NCI-H1105 (cell line): Measurements from ENCODE around the gene DGKH.
"Not testable (repeated sequence)": the region's sequence is repeated elsewhere in the genome, so short reads cannot be mapped to it uniquely, and the experiment has no call there.

Source experiments
- DNase-seq: peaks from one replicate; lab custom pipeline; 2025; lab: John Stamatoyannopoulos, UW

Gene DGKH

GRCh38 chr13:42225051-42225450 lies 176.6 kb downstream of the DGKH start:
- no peak for DNase-seq

GRCh38 chr13:42226759-42227158 lies 178.3 kb downstream of the DGKH start:
- DNase-seq: not testable (repeated sequence)

- DNase-seq: no peak
These were observed 180.1 kb downstream of the DGKH start for GRCh38 chr13:42228527-42228926.

- DNase-seq: no peak
These were observed 180.8 kb downstream of the DGKH start for GRCh38 chr13:42229287-42229686.

GRCh38 chr13:42232671-42233070 lies 184.2 kb downstream of the DGKH start:
- no peak for DNase-seq

GRCh38 chr13:42233726-42234125 lies 185.3 kb downstream of the DGKH start:
- no peak for DNase-seq

- DNase-seq: no peak
These were observed 190.7 kb downstream of the DGKH start for GRCh38 chr13:42239161-42239560.

- DNase-seq: no peak
These were observed 191.2 kb downstream of the DGKH start for GRCh38 chr13:42239644-42240043.

- DNase-seq: no peak
These were observed 198.1 kb downstream of the DGKH start for GRCh38 chr13:42246541-42246940.

- no peak for DNase-seq
These were observed 199.4 kb downstream of the DGKH start for GRCh38 chr13:42247883-42248282.

- DNase-seq: no peak
These were observed 207.4 kb downstream of the DGKH start for GRCh38 chr13:42255886-42256285.

- DNase-seq: no peak
These were observed 210.3 kb downstream of the DGKH start for GRCh38 chr13:42258747-42259146.

- DNase-seq: no peak
These were observed 211.1 kb downstream of the DGKH start for GRCh38 chr13:42259515-42259914.

GRCh38 chr13:42260903-42261654 lies 212.6 kb downstream of the DGKH start:
- no peak for DNase-seq

- no peak for DNase-seq
These were observed 218.0 kb downstream of the DGKH start for GRCh38 chr13:42266473-42266872.

- DNase-seq: no peak
These were observed 221.9 kb downstream of the DGKH start for GRCh38 chr13:42270160-42270856.

- no peak for DNase-seq
These were observed 222.4 kb downstream of the DGKH start for GRCh38 chr13:42270857-42271215.

- peak; percentile 89 for DNase-seq
These were observed 223.1 kb downstream of the DGKH start for GRCh38 chr13:42271337-42272114.

GRCh38 chr13:42272115-42272803 lies 223.8 kb downstream of the DGKH start, which contains the start of gene AKAP11:
AKAP11 (plus strand) TSS chr13:42272152; CDS start chr13:42286349, 14,197 bp downstream.
- DNase-seq: no peak

- DNase-seq: no peak
These were observed 224.3 kb downstream of the DGKH start for GRCh38 chr13:42272804-42273175.

GRCh38 chr13:42274386-42275097 lies 226.1 kb downstream of the DGKH start:
- no peak for DNase-seq

GRCh38 chr13:42275098-42275471 lies 226.6 kb downstream of the DGKH start:
- no peak for DNase-seq
